ENCODE measurements around the gene MYT1. TPM values are rescaled to one million over a fixed set of nuclear protein-coding genes. Genes with fewer than 3 reads are reported as not detected.

MYT1 gene
- total RNA-seq, 1 experiment from 2014 or later: not detected

DNA sequence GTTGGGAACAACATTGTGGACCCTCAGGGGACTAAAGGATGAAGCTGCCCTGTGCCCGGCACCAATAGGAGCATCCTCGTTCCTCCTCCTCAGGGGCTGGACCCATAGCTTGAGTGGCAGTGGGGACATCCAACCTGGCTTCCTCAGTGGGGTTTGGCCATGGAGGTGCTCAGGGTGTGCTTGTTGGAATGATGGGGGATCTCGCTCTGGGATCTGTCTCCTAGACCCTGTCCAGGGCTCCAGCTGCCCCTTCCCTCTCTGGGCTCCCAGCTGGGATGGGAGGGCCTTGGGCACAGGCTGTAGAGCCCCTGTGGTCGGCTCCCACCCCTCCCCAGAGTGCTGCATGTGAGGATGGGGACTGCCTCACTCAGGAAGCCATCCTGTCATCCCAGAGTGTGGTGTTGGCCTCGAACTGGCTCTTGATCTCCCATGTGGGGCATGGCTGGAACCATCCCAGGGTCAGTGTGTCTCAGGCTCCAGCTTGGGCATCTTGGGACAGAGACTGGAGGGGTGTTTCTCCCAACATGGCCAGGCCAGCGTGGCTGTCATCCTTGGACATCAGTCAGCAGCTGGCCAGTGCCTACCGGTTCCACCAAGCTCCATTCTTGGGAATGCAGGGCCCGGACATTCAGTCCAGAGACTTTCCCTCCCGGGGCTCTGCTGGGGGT lies 9.5 kb upstream of the MYT1 start:
- TF ChIP-seq, protein P1, sequence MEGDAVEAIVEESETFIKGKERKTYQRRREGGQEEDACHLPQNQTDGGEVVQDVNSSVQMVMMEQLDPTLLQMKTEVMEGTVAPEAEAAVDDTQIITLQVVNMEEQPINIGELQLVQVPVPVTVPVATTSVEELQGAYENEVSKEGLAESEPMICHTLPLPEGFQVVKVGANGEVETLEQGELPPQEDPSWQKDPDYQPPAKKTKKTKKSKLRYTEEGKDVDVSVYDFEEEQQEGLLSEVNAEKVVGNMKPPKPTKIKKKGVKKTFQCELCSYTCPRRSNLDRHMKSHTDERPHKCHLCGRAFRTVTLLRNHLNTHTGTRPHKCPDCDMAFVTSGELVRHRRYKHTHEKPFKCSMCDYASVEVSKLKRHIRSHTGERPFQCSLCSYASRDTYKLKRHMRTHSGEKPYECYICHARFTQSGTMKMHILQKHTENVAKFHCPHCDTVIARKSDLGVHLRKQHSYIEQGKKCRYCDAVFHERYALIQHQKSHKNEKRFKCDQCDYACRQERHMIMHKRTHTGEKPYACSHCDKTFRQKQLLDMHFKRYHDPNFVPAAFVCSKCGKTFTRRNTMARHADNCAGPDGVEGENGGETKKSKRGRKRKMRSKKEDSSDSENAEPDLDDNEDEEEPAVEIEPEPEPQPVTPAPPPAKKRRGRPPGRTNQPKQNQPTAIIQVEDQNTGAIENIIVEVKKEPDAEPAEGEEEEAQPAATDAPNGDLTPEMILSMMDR (IDR thresholded peaks at IDR 0.05; ENCODE audit: unreplicated experiment): no peak
- CTCF ChIA-PET: interaction anchor here (0.5 to 0.6 kb wide), 2 partner anchors 35 to 116 kb away, joined by 3 read pairs; no protein-coding TSS in a partner anchor

DNA sequence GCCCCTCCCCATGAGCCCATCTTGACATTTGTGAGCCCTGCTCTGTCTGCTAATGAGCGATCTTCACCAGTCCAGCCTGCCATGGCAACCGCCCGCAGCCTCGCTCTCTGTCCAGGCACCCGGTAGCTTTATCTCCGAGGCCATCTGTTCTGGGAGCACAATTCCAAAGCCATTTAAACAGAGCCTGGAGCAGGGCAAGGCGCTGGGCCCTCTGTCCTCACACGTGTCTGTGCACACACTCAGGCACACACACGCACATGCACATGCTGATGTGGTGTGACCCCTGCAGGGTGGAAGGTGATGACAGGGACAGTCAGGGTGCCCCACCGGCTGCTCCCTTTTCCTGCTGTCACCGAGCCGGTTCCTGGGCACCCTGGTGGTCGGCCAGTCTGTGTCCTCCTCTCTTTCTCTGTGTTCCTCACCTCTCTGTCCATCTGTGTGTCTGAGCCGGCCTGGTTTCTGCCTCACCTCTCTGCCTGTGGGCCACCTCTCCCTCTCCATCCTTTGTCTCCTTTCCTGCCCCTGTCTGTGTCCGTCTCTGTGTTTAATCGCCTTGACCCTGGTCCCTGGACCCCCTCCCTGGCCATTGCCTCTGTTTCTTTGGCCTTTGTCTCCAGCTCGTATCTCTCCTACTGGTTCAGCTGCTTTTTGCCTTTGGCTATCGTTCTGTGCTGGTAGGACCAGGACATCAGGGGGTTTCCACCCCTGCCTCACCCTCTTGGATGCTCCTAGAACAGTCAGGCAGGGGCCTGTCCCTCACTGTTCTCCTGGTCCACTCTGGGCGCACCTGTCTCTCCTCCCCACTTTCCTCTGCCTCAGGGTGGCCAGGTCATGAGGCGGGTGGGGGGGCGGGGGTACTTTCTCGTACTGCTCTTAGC lies 8.8 kb upstream of the MYT1 start:
- H3K36me3 Mint-ChIP-seq (ENCODE audit: insufficient read depth, unreplicated experiment): peaks cover 7% of the 10 kb centered on the region
- CTCF ChIA-PET: interaction anchor here (0.5 to 0.6 kb wide), 2 partner anchors 36 to 117 kb away, joined by 3 read pairs; no protein-coding TSS in a partner anchor
- POLR2A ChIA-PET: interaction anchor here (0.6 to 1.6 kb wide), 3 partner anchors 41 to 100 kb away, joined by 3 read pairs; partner anchors contain the start of gene PCMTD2
- no peak for DNase-seq (ENCODE audit: unreplicated experiment)
- TF ChIP-seq, protein P1 (IDR thresholded peaks at IDR 0.05; ENCODE audit: unreplicated experiment): no peak
- H3K27ac Mint-ChIP-seq (ENCODE audit: low read depth, unreplicated experiment): no peak overlapping the region
- BruUV-seq (replicated peaks): no TSS peak
- intact Hi-C loops (cut with micrococcal nuclease): no loop called here
- H3K4me3 Mint-ChIP-seq (ENCODE audit: unreplicated experiment): no peak overlapping the region
- peaks cover 37% of the 10 kb centered on the region for H3K27me3 Mint-ChIP-seq (ENCODE audit: insufficient read depth, unreplicated experiment)
- H3K9me3 Mint-ChIP-seq (ENCODE audit: unreplicated experiment): no peaks in the 10 kb centered on the region
- H3K4me1 Mint-ChIP-seq (ENCODE audit: insufficient read depth, unreplicated experiment): peaks cover 6% of the 10 kb centered on the region

More for the DNA sequence above, 9.5 kb upstream of the MYT1 start:
- Mint-ChIP-seq H3K27me3 (ENCODE audit: insufficient read depth, unreplicated experiment) (peaks cover 29% of the 10 kb centered on the region), H3K9me3 (ENCODE audit: unreplicated experiment) (no peaks in the 10 kb centered on the region), H3K27ac (ENCODE audit: low read depth, unreplicated experiment) (no peak overlapping the region), H3K4me1 (ENCODE audit: insufficient read depth, unreplicated experiment) (peaks cover 6% of the 10 kb centered on the region), H3K36me3 (ENCODE audit: insufficient read depth, unreplicated experiment) (peaks cover 7% of the 10 kb centered on the region), H3K4me3 (ENCODE audit: unreplicated experiment) (no peak overlapping the region)
- intact Hi-C loops (cut with micrococcal nuclease): no loop called here
- DNase-seq (ENCODE audit: unreplicated experiment): no peak
- BruUV-seq (replicated peaks): no TSS peak
- POLR2A ChIA-PET: no interaction called here

GRCh38 chr20:64156136-64156885 lies 7.9 kb upstream of the MYT1 start:
- H3K9me3 Mint-ChIP-seq (ENCODE audit: unreplicated experiment): no peaks in the 10 kb centered on the region
- H3K4me1 Mint-ChIP-seq (ENCODE audit: insufficient read depth, unreplicated experiment): peaks cover 6% of the 10 kb centered on the region
- BruUV-seq (replicated peaks): no TSS peak
- POLR2A ChIA-PET: interaction anchor here (0.6 to 1.6 kb wide), 3 partner anchors 40 to 99 kb away, joined by 3 read pairs; partner anchors contain the start of gene PCMTD2
- H3K4me3 Mint-ChIP-seq (ENCODE audit: unreplicated experiment): no peak overlapping the region
- DNase-seq (ENCODE audit: unreplicated experiment): no peak
- H3K27ac Mint-ChIP-seq (ENCODE audit: low read depth, unreplicated experiment): no peak overlapping the region
- peaks cover 45% of the 10 kb centered on the region for H3K27me3 Mint-ChIP-seq (ENCODE audit: insufficient read depth, unreplicated experiment)
- CTCF ChIA-PET: interaction anchor here (0.6 to 1.2 kb wide), 3 partner anchors 14 to 36 kb away, joined by 4 to 5 read pairs (median 4); no protein-coding TSS in a partner anchor
- intact Hi-C loops (cut with micrococcal nuclease): no loop called here
- H3K36me3 Mint-ChIP-seq (ENCODE audit: insufficient read depth, unreplicated experiment): peaks cover 7% of the 10 kb centered on the region
- TF ChIP-seq, protein P1 (IDR thresholded peaks at IDR 0.05; ENCODE audit: unreplicated experiment): no peak

All from MCF 10A (cell line).